Right cardiac atrium (tissue), 5 donors: Measurements from ENCODE around the gene ANKK1. TPM values are rescaled to one million over a fixed set of nuclear protein-coding genes. Genes with fewer than 3 reads are reported as not detected.

ENCODE experiments used
- ATAC-seq, 2 donors: fragments of 200-7000 bp; cut with Tn5 transposase; one replicate each; pipeline versions ENCODE4 v1.8.0 to v1.9.1; 2020; ENCODE audit warnings: moderate library complexity in 2 of 2, mild to moderate bottlenecking in 1 of 2
- DNase-seq, 3 donors: peaks; one replicate each; pipeline ENCODE4 v3.0.0-alpha.2; 2020
- H3K27ac ChIP-seq: one replicate; pipeline ENCODE4 v1.5.1; 2013; ENCODE audit warnings: mild to moderate bottlenecking, low read length, control low read depth, moderate library complexity
- H3K27me3 ChIP-seq: one replicate; pipeline ENCODE4 v1.6.1; 2013; ENCODE audit not compliant: control insufficient read depth, insufficient read depth
- H3K4me1 ChIP-seq: one replicate; pipeline ENCODE4 v1.6.1; 2013; ENCODE audit warnings: low read length; ENCODE audit not compliant: control insufficient read depth, insufficient read depth
- H3K4me3 ChIP-seq: one replicate; pipeline ENCODE4 v1.5.1; 2013; ENCODE audit warnings: low read length, control low read depth
- H3K9me3 ChIP-seq: one replicate; pipeline ENCODE4 v1.6.1; 2013; ENCODE audit warnings: low read length; ENCODE audit not compliant: control insufficient read depth
- WGBS: extraction: QIAGEN DNeasy Blood & Tissue Kit; methylation state at CpG from one replicate; pipeline ENCODE4 v1.1.7; 2013; 5-methylcytosine and 5-hydroxymethylcytosine counted together
- intact Hi-C, 4 donors: fragments of 100-400 bp; cut with DNase I; formaldehyde crosslinking; loops; one replicate each; pipeline versions ENCODE4 v1.11.0 to v1.14.0; 2022 to 2023
- microRNA-seq, 2 donors: library from miRNA; unstranded; fragments of <30 nt; microRNA quantifications; one replicate each; pipeline ENCODE4 v1.2.0, GENCODE V29; 2020 to 2021
- polyA plus RNA-seq: library from polyadenylated mRNA; stranded (reverse); fragments of 200-250 nt; gene quantifications from one replicate; pipeline ENCODE4 v1.2.3, GENCODE V29; 2013
- total RNA-seq, 4 donors: library from RNA; stranded (reverse); fragmentation: NEBNext Ultra II Directional; extraction: Animal tissue kit (Norgen Biotek cat#: 25700); gene quantifications; one replicate each; pipeline ENCODE4 v1.2.1, GENCODE V29; 2021
- donor health status: healthy with polysubstance abuse.
- donor health status: DM: no; HTN: yes; CAD: no.
- donor health status: DM: no; HTN: no; CAD: no.
- donor health status: DM: no; HTN: yes; CAD: no; lungs with severe emphysema.
- donor health status: DM: yes; HTN: yes; CAD: no.

Gene ANKK1
- total and polyA plus RNA-seq, 5 donors: 0.14 to 0.23 TPM; not detected in 3

- ATAC-seq (no peak), DNase-seq (no peak)
- no peak overlapping the region for H3K4me3 ChIP-seq
- H3K27ac ChIP-seq: no peak overlapping the region
- intact Hi-C loops: no loop called here
- no peaks in the 10 kb centered on the region for H3K9me3 ChIP-seq
- WGBS: 66% methylated on average over 6 of the region's 6 CpGs
- H3K4me1 ChIP-seq: no peaks in the 10 kb centered on the region
- no peaks in the 10 kb centered on the region for H3K27me3 ChIP-seq
Measured at GRCh38 chr11:113436672-113437252, 49.2 kb downstream of the ANKK1 start.

- Histone ChIP-seq H3K27ac (no peak overlapping the region), H3K4me1 (no peaks in the 10 kb centered on the region), H3K4me3 (no peak overlapping the region), H3K27me3 (no peaks in the 10 kb centered on the region), H3K9me3 (no peaks in the 10 kb centered on the region)
- intact Hi-C loops: no loop called here
- 80% methylated on average over 2 of the region's 2 CpGs for WGBS
- ATAC-seq (no peak), DNase-seq (no peak)
Measured at GRCh38 chr11:113440816-113441215, 53.2 kb downstream of the ANKK1 start.

GRCh38 chr11:113444502-113445123 lies 57.0 kb downstream of the ANKK1 start:
- 31% methylated on average over 7 of the region's 7 CpGs for WGBS
- no peak for ATAC-seq
- intact Hi-C loops: no loop called here

GRCh38 chr11:113446112-113446511 lies 58.5 kb downstream of the ANKK1 start:
- DNase-seq (no peak), ATAC-seq (no peak)
- intact Hi-C loops: no loop called here
- no peak overlapping the region for H3K4me3 ChIP-seq
- H3K27ac ChIP-seq: no peak overlapping the region
- no peaks in the 10 kb centered on the region for H3K27me3 ChIP-seq
- H3K4me1 ChIP-seq: no peaks in the 10 kb centered on the region
- 60% methylated on average over 6 of the region's 6 CpGs for WGBS
- H3K9me3 ChIP-seq: no peaks in the 10 kb centered on the region

More at GRCh38 chr11:113444502-113445123, 57.0 kb downstream of the ANKK1 start:
- DNase-seq: no peak
- H3K4me1 ChIP-seq: no peaks in the 10 kb centered on the region
- no peaks in the 10 kb centered on the region for H3K9me3 ChIP-seq
- no peak overlapping the region for H3K27ac ChIP-seq
- H3K27me3 ChIP-seq: no peaks in the 10 kb centered on the region
- H3K4me3 ChIP-seq: no peak overlapping the region

GRCh38 chr11:113446938-113447337 lies 59.4 kb downstream of the ANKK1 start:
- no peaks in the 10 kb centered on the region for H3K9me3 ChIP-seq
- ATAC-seq (no peak), DNase-seq (no peak)
- H3K27ac ChIP-seq: no peak overlapping the region
- no peak overlapping the region for H3K4me3 ChIP-seq
- intact Hi-C loops: no loop called here
- no peaks in the 10 kb centered on the region for H3K27me3 ChIP-seq
- 86% methylated on average over 6 of the region's 6 CpGs for WGBS
- no peaks in the 10 kb centered on the region for H3K4me1 ChIP-seq

- DNase-seq: no peak
- H3K27ac ChIP-seq: no peak overlapping the region
- intact Hi-C loops: no loop called here
- ATAC-seq: peak in 1 of 2 donors; percentile 41
- no peaks in the 10 kb centered on the region for H3K27me3 ChIP-seq
- H3K4me1 ChIP-seq: no peaks in the 10 kb centered on the region
- no peak overlapping the region for H3K4me3 ChIP-seq
- 54% methylated on average over 8 of the region's 8 CpGs for WGBS
- H3K9me3 ChIP-seq: no peaks in the 10 kb centered on the region
Measured at GRCh38 chr11:113447621-113448315, 60.2 kb downstream of the ANKK1 start.

GRCh38 chr11:113448316-113448677 lies 60.7 kb downstream of the ANKK1 start:
- no peaks in the 10 kb centered on the region for H3K9me3 ChIP-seq
- no peak overlapping the region for H3K4me3 ChIP-seq
- ATAC-seq: no peak
- H3K27me3 ChIP-seq: no peaks in the 10 kb centered on the region
- WGBS: 39% methylated on average over 5 of the region's 5 CpGs
- no peak overlapping the region for H3K27ac ChIP-seq
- no peak for DNase-seq
- intact Hi-C loops: no loop called here
- H3K4me1 ChIP-seq: no peaks in the 10 kb centered on the region

GRCh38 chr11:113449743-113450142 lies 62.2 kb downstream of the ANKK1 start:
- H3K9me3 ChIP-seq: no peaks in the 10 kb centered on the region
- intact Hi-C loops: no loop called here
- no peak overlapping the region for H3K27ac ChIP-seq
- no peak for DNase-seq
- 69% methylated on average over 6 of the region's 6 CpGs for WGBS
- H3K4me1 ChIP-seq: no peaks in the 10 kb centered on the region
- ATAC-seq: no peak
- H3K27me3 ChIP-seq: no peaks in the 10 kb centered on the region
- no peak overlapping the region for H3K4me3 ChIP-seq

Small RNA genes lying within 50 kb of the gene (microRNA-seq; reads per million reads assigned to microRNA genes)
- 0 reads per million in 2 donors for gene MIR4301

Other genes with a start within 250 kb of the ANKK1 start
- 10 to 100 TPM in 2 of 4 donors, 1 to 10 TPM in 2; 5.0 to 10.9 (median 7.9) TPM for gene TTC12, start 73.2 kb upstream of the ANKK1 start, total RNA-seq
- 5.0 TPM for gene TTC12, start 73.2 kb upstream of the ANKK1 start, polyA plus RNA-seq
- gene DRD2, start 87.6 kb downstream of the ANKK1 start, total RNA-seq: not detected
- 0.05 TPM for gene DRD2, start 87.6 kb downstream of the ANKK1 start, polyA plus RNA-seq